Naive thymus-derived CD4-positive, alpha-beta T cell (primary cell): ENCODE data around the gene ATF6B. TPM values are rescaled to one million over a fixed set of nuclear protein-coding genes. Genes with fewer than 3 reads are reported as not detected.

Source experiments
- ATAC-seq: fragments of 150-1000 bp; cut with Tn5 transposase; 2 replicates; pipeline ENCODE4 v1.10.0; 2021; ENCODE audit warnings: mild to moderate bottlenecking, moderate library complexity
- CTCF ChIA-PET: fragments of 350-600 bp; sonication (Branson Sonifier 250); formaldehyde crosslinking; loops from one replicate; lab custom pipeline; 2021; ENCODE audit warnings: antibody characterized with exemption; lab: Charles Lee
- POLR2A ChIA-PET: fragments of 350-600 bp; sonication (Branson Sonifier 250); formaldehyde crosslinking; loops from one replicate; lab custom pipeline; 2021; ENCODE audit warnings: antibody characterized with exemption, inconsistent platforms; lab: Charles Lee
- DNase-seq, 9 donors: peaks; one replicate each; pipeline versions ENCODE4 v3.0.0 to v3.0.0-alpha.2; 2020 to 2022; ENCODE audit warnings: mixed read lengths in 1 of 9
- H3K27ac ChIP-seq: one replicate; pipeline ENCODE4 v1.7.0; 2013; ENCODE audit warnings: mild to moderate bottlenecking, low read depth, low read length, moderate library complexity
- H3K27me3 ChIP-seq, 2 donors: one replicate each; pipeline ENCODE4 v1.7.0; 2013; ENCODE audit warnings: low read length in 2 of 2, mild to moderate bottlenecking in 2 of 2, moderate library complexity in 2 of 2; ENCODE audit not compliant: control insufficient read depth in 2 of 2, insufficient read depth in 2 of 2
- H3K36me3 ChIP-seq, 3 experiments: 1 replicate in 2 of 3; 2 replicates in 1 of 3; pipeline ENCODE4 v1.7.0; 2013; ENCODE audit warnings: low read length in 3 of 3, mild to moderate bottlenecking in 3 of 3, moderate library complexity in 1 of 3; ENCODE audit not compliant: insufficient read depth in 3 of 3, control insufficient read depth in 2 of 3
- H3K4me1 ChIP-seq, 2 donors: one replicate each; pipeline ENCODE4 v1.7.0; 2013; ENCODE audit warnings: low read length in 2 of 2, mild to moderate bottlenecking in 2 of 2, moderate library complexity in 1 of 2; ENCODE audit not compliant: control insufficient read depth in 2 of 2, insufficient read depth in 2 of 2
- H3K4me3 ChIP-seq: 2 replicates; pipeline ENCODE4 v1.7.0; 2013; ENCODE audit warnings: mild to moderate bottlenecking, low read length
- H3K9me3 ChIP-seq, 3 experiments: 1 replicate in 2 of 3; 2 replicates in 1 of 3; pipeline ENCODE4 v1.7.0; 2013; ENCODE audit warnings: low read length in 3 of 3; ENCODE audit not compliant: control insufficient read depth in 2 of 3
- H3K27ac Mint-ChIP-seq, 9 donors: one replicate each; pipeline ENCODE4 v1.8.0; 2020 to 2022; ENCODE audit warnings: mixed read lengths in 9 of 9, mild to moderate bottlenecking in 8 of 9, moderate library complexity in 5 of 9, inconsistent platforms in 2 of 9
- H3K27me3 Mint-ChIP-seq, 5 donors: one replicate each; pipeline ENCODE4 v1.8.0; 2021 to 2022; ENCODE audit warnings: mixed read lengths in 5 of 5, mild to moderate bottlenecking in 1 of 5
- H3K36me3 Mint-ChIP-seq, 5 donors: one replicate each; pipeline ENCODE4 v1.8.0; 2020 to 2022; ENCODE audit warnings: mixed read lengths in 5 of 5, mild to moderate bottlenecking in 3 of 5, inconsistent platforms in 1 of 5
- H3K4me1 Mint-ChIP-seq, 7 donors: one replicate each; pipeline ENCODE4 v1.8.0; 2020 to 2022; ENCODE audit warnings: mixed read lengths in 7 of 7, mild to moderate bottlenecking in 3 of 7, inconsistent platforms in 1 of 7
- H3K4me3 Mint-ChIP-seq, 10 donors: one replicate each; pipeline ENCODE4 v1.8.0; 2020 to 2022; ENCODE audit warnings: mild to moderate bottlenecking in 10 of 10, mixed read lengths in 10 of 10, moderate library complexity in 6 of 10, inconsistent platforms in 2 of 10
- H3K9me3 Mint-ChIP-seq, 11 donors: one replicate each; pipeline ENCODE4 v1.8.0; 2020 to 2022; ENCODE audit warnings: mixed read lengths in 11 of 11, mild to moderate bottlenecking in 4 of 11, inconsistent platforms in 1 of 11, moderate library complexity in 1 of 11
- intact Hi-C, 2 donors: fragments of 100-400 bp; cut with micrococcal nuclease; formaldehyde crosslinking; loops; one replicate each; pipeline ENCODE4 v1.15.1; 2023
- polyA plus RNA-seq, 2 donors: library from polyadenylated mRNA; unstranded; fragments of 300-500 nt; fragmentation: Illumina TruSeq; gene quantifications; one replicate each; pipeline ENCODE4 v1.2.3, GENCODE V29; 2021
- total RNA-seq, 6 experiments: library from RNA in 5 of 6; stranded (reverse) in 5 of 6; gene quantifications; 1 replicate in 5 of 6; 2 replicates in 1 of 6; pipeline ENCODE4 v1.2.3 and lab custom pipeline; 2021 to 2026

Gene ATF6B
- total and polyA plus RNA-seq, 7 experiments from 2014 or later, result 28.0 to 168 (median 138) TPM

DNA sequence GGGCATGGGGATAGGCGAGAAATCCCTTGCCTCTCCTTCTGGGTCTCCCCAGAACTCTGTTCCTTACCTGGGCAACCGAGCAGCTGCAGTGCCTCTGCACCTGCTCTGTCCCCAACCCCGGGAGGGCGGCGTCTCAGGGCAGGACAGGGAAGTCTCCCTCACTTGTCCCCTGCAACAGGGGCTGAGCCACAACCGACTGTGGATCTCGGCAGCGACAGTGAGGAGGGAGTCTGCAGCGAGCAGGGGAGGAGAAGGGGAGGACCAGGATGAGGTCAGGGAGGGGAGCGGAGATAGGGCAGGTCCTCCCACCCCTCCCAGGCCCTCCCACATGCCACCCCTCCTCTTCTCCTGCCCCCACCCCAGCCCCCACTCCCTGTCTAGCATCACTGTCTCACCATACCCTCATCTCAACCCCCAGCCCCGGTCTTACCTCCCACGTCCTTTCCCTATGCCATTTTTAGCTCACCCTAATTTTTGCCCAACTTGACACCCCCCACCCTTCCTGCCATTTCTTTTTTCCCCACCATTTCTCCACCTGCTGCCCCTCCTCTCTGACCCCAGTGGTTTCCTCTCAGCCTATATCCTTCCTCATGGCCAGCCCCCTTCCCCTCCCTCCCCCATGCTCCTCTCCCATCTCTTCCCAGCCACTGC is 18.8 kb downstream of the ATF6B start, which contains the start of gene TNXB:
TSS of gene TNXB (minus strand) at position 225 of the 651 bp plus-strand sequence. CDS start 11,140 bp downstream, outside the sequence.
- ChIA-PET CTCF (no interaction called here), POLR2A (interaction anchor here (1.6 kb wide), 1 partner anchor 68 kb away, joined by 3 read pairs; no protein-coding TSS in a partner anchor)
- no peak for ATAC-seq
- Histone ChIP-seq H3K4me1 (peaks cover 0 to 9% of the 10 kb centered on the region in 2 donors), H3K4me3 (no peak within 1 kb of the TSS), H3K9me3 (no peaks in the 10 kb centered on the region), H3K27me3 (no peaks in the 10 kb centered on the region), H3K27ac (no peak within 1 kb of the TSS), H3K36me3 (no peaks in the 10 kb centered on the region)
- Mint-ChIP-seq H3K27ac (peak within 1 kb of the TSS in 8 of 9 donors; percentile 32 to 78 (median 60)), H3K27me3 (peaks cover 0 to 33% (median 6%) of the 10 kb centered on the region in 5 donors), H3K9me3 (peaks cover 0 to 1% (median 0%) of the 10 kb centered on the region in 11 donors), H3K4me1 (peaks cover 2 to 35% (median 30%) of the 10 kb centered on the region in 7 donors), H3K4me3 (peak within 1 kb of the TSS in 7 of 10 donors; percentile 4 to 68 (median 27)), H3K36me3 (peaks cover 0 to 6% (median 0%) of the 10 kb centered on the region in 5 donors)
- no peak for DNase-seq
- intact Hi-C loops, result no loop called here

DNA sequence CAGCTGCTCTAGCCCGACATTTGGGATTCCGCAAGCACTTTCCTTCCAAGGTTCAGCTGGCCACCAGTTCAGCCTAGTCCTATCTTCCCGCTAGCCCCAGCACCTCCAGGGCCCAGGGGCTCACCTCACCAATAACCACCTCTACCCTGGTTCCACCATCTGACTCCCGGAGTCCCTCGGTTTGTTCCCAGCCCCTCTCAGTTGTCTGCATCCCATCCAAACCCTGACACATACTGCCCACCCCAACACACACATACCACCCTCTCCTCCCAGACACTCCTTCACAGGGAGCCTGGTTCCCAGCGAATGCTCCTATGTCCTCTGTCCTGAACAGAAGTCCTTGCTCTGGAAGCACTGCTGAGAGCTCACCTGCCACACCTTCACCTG is 19.3 kb downstream of the ATF6B start:
- H3K27ac Mint-ChIP-seq, result peak overlapping the region in 6 of 9 donors; percentile 9 to 74 (median 44)
- peaks cover 0 to 35% (median 6%) of the 10 kb centered on the region in 5 donors for H3K27me3 Mint-ChIP-seq
- no peak overlapping the region for H3K4me3 ChIP-seq
- H3K27ac ChIP-seq, result no peak overlapping the region
- peaks cover 0 to 9% of the 10 kb centered on the region in 2 donors for H3K4me1 ChIP-seq
- no peaks in the 10 kb centered on the region for H3K36me3 ChIP-seq
- H3K27me3 ChIP-seq, result no peaks in the 10 kb centered on the region
- intact Hi-C loops, result no loop called here
- ATAC-seq (no peak), DNase-seq (no peak)
- H3K4me1 Mint-ChIP-seq, result peaks cover 2 to 35% (median 30%) of the 10 kb centered on the region in 7 donors
- H3K9me3 ChIP-seq, result no peaks in the 10 kb centered on the region
- POLR2A ChIA-PET, result interaction anchor here (1.6 kb wide), 1 partner anchor 69 kb away, joined by 3 read pairs; no protein-coding TSS in a partner anchor
- CTCF ChIA-PET, result no interaction called here
- peaks cover 0 to 1% (median 0%) of the 10 kb centered on the region in 11 donors for H3K9me3 Mint-ChIP-seq
- H3K36me3 Mint-ChIP-seq, result peaks cover 0 to 6% (median 0%) of the 10 kb centered on the region in 5 donors
- peak overlapping the region in 6 of 10 donors; percentile 4 to 62 (median 38) for H3K4me3 Mint-ChIP-seq

DNA sequence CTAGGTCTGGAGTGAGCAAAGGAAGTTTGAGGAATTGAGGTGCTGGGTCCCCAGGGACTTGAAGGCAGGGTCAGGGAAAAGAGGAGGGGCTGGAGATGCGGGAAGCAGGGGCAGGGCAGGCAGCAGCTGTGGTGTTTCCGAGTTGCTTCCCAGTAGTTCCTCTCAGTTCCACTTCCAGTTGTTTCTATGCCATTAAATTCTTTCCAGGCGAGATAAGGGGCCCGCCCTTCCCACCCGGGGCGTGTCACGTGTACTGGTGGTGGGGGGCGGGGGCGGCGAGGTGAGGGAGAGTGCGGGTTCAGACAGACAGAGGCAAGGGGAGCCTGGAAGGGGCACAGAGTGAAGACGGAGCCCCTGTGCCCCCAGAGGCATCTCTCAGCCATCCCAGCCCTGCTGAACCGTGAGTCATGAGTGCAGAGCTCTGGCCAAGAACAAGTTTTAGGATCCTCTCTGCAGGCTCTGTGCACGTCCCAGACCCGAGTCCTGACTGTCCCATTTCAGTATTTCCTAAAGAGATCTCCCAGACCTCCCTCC is 19.9 kb downstream of the ATF6B start:
- DNase-seq, result no peak

DNA sequence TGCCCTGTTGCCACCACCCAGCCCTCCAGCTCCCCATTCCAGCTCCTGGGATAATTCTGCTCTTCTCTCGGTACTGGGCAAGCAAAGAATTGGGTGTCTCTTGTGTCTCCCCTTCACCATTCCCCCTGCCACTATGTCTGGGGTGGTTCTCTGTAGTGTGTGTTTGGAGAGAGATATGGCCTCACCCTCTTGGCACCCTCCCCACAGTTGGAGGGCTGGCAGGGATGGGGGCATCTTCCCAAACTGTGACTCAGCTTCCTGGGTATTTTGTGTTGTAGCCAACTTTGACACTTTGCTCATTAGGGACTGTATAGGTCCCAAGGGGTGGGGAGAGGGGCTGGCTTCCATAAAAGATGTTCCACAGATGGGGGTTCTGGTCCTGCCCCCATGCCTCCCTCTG is 20.6 kb downstream of the ATF6B start:
- no peaks in the 10 kb centered on the region for H3K27me3 ChIP-seq
- Mint-ChIP-seq H3K4me1 (peaks cover 2 to 35% (median 25%) of the 10 kb centered on the region in 7 donors), H3K36me3 (peaks cover 0 to 1% (median 0%) of the 10 kb centered on the region in 5 donors), H3K9me3 (peaks cover 0 to 1% (median 0%) of the 10 kb centered on the region in 11 donors), H3K27ac (peak overlapping the region in 2 of 9 donors; percentile 63 to 67), H3K4me3 (peak overlapping the region in 5 of 10 donors; percentile 24 to 74 (median 60)), H3K27me3 (peaks cover 0 to 39% (median 6%) of the 10 kb centered on the region in 5 donors)
- H3K36me3 ChIP-seq, result no peaks in the 10 kb centered on the region
- no peaks in the 10 kb centered on the region for H3K9me3 ChIP-seq
- intact Hi-C loops, result no loop called here
- H3K4me1 ChIP-seq, result peaks cover 0 to 9% of the 10 kb centered on the region in 2 donors
- no peak overlapping the region for H3K4me3 ChIP-seq
- H3K27ac ChIP-seq, result no peak overlapping the region
- ChIA-PET POLR2A (no interaction called here), CTCF (no interaction called here)
- DNase-seq (no peak), ATAC-seq (no peak)

More for the DNA sequence above, 19.9 kb downstream of the ATF6B start:
- H3K27ac ChIP-seq, result no peak overlapping the region
- H3K36me3 ChIP-seq, result no peaks in the 10 kb centered on the region
- ChIA-PET POLR2A (no interaction called here), CTCF (no interaction called here)
- Mint-ChIP-seq H3K9me3 (peaks cover 0 to 1% (median 0%) of the 10 kb centered on the region in 11 donors), H3K36me3 (peaks cover 0 to 3% (median 0%) of the 10 kb centered on the region in 5 donors), H3K4me3 (peak overlapping the region in 5 of 10 donors; percentile 24 to 74 (median 69)), H3K27ac (peak overlapping the region in 5 of 9 donors; percentile 32 to 91 (median 63)), H3K4me1 (peaks cover 2 to 35% (median 28%) of the 10 kb centered on the region in 7 donors), H3K27me3 (peaks cover 0 to 39% (median 6%) of the 10 kb centered on the region in 5 donors)
- intact Hi-C loops, result no loop called here
- H3K27me3 ChIP-seq, result no peaks in the 10 kb centered on the region
- no peak overlapping the region for H3K4me3 ChIP-seq
- peak; percentile 20 for ATAC-seq
- H3K9me3 ChIP-seq, result no peaks in the 10 kb centered on the region
- peaks cover 0 to 9% of the 10 kb centered on the region in 2 donors for H3K4me1 ChIP-seq

DNA sequence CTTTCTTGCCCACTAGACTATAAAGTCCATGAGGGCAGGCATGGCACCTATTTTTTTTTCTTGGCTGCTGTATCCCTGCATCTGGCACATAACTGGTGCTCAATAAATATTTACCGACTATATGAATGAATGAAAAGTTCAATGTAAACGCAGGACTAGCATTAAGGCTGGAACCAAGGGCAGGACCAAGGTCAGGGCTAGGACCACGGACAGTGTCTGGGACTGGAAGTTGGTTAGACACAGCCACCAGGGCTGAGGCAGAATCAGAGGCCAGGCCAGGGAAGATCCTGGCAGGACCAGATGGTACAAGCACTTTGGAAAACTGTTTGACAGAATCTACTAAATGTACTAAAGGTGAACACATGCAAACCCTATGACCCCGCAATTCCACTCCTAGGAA is 22.6 kb downstream of the ATF6B start:
- H3K27me3 Mint-ChIP-seq, result peaks cover 0 to 43% (median 6%) of the 10 kb centered on the region in 5 donors
- H3K27me3 ChIP-seq, result no peaks in the 10 kb centered on the region
- peaks cover 2 to 35% (median 25%) of the 10 kb centered on the region in 7 donors for H3K4me1 Mint-ChIP-seq
- H3K27ac Mint-ChIP-seq, result no peak overlapping the region
- no peak overlapping the region for H3K27ac ChIP-seq
- ChIA-PET CTCF (no interaction called here), POLR2A (no interaction called here)
- H3K4me1 ChIP-seq, result peaks cover 0 to 9% of the 10 kb centered on the region in 2 donors
- DNase-seq, result no peak
- H3K36me3 Mint-ChIP-seq, result no peaks in the 10 kb centered on the region
- H3K4me3 Mint-ChIP-seq, result no peak overlapping the region
- H3K36me3 ChIP-seq, result no peaks in the 10 kb centered on the region
- intact Hi-C loops, result no loop called here
- no peaks in the 10 kb centered on the region for H3K9me3 Mint-ChIP-seq
- no peak for ATAC-seq
- H3K9me3 ChIP-seq, result no peaks in the 10 kb centered on the region
- H3K4me3 ChIP-seq, result no peak overlapping the region

DNA sequence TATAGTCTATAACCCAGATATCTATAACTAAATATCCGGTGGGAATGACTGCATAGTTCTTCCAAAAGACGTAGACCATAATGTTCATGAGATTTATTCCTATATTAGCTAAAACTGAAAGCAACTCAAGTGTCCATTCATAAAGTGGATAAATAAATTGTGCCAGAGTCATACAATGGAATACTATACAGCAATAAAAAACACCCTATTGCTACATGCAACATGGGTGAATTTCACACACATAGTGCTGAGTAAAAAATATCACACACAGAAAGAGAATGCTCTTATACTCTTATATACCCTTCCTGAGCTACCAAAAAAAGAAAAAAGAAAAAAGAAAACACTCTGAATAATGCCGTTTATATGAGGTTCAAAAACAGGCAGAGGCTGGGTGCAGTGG is 25.8 kb downstream of the ATF6B start:
- Histone ChIP-seq H3K27me3 (no peaks in the 10 kb centered on the region), H3K27ac (no peak overlapping the region), H3K9me3 (no peaks in the 10 kb centered on the region), H3K4me1 (no peaks in the 10 kb centered on the region), H3K36me3 (no peaks in the 10 kb centered on the region), H3K4me3 (no peak overlapping the region)
- Mint-ChIP-seq H3K27ac (no peak overlapping the region), H3K36me3 (no peaks in the 10 kb centered on the region), H3K4me3 (no peak overlapping the region), H3K9me3 (peaks cover 0 to 3% (median 0%) of the 10 kb centered on the region in 11 donors), H3K4me1 (peaks cover 0 to 8% (median 4%) of the 10 kb centered on the region in 7 donors), H3K27me3 (peaks cover 15 to 50% (median 22%) of the 10 kb centered on the region in 5 donors)
- intact Hi-C loops, result no loop called here
- ChIA-PET CTCF (interaction anchor here (0.7 kb wide), 1 partner anchor 313 kb away, joined by 3 read pairs; no protein-coding TSS in a partner anchor), POLR2A (no interaction called here)
- no peak for DNase-seq
- no peak for ATAC-seq
